HTERT RPE-1 (cell line): Measurements from ENCODE around the gene STK25.

ENCODE experiments used
- in situ Hi-C: fragments of 300-500 bp; cut with MboI; formaldehyde crosslinking; loops from 4 replicates; pipeline ENCODE4 v1.14.3; 2020; ENCODE audit warnings: low sequenced_read_pairs

The STK25 gene

DNA sequence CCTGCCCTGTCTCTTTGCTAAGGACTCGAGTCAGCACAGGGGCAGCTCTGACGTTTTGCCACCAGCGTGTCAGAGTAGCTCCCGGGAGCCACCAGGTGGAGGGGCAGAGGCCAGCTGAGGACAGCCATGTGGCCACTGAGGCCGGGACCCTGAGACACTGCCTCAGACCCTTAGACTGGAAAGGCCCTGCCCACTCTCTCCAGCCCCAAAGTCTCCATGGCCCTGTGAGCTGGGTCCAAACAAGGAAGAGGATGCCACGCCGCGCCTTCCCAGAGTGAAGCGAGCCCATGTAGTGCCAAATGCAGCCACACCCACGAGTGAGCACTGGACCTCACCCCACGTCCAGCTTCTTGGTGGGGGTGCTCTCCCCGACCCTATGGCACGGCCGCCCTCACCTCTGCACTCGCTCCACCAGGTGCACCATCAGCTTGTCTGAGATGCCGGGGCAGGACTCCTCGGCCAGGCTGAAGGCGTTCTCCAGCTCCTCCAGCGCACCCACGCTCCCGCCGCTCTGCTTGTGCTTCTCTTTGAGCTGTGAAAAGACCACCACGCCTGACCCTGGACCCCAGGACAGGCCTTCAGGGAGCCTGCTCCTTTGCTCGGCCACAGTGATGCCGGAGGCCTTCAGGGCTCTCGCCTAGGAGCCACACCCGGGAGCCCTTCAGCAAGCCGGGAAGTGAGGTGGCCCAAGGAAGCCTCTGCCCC, 12.2 kb downstream of the STK25 start:
- in situ Hi-C loops, result no loop called here

DNA sequence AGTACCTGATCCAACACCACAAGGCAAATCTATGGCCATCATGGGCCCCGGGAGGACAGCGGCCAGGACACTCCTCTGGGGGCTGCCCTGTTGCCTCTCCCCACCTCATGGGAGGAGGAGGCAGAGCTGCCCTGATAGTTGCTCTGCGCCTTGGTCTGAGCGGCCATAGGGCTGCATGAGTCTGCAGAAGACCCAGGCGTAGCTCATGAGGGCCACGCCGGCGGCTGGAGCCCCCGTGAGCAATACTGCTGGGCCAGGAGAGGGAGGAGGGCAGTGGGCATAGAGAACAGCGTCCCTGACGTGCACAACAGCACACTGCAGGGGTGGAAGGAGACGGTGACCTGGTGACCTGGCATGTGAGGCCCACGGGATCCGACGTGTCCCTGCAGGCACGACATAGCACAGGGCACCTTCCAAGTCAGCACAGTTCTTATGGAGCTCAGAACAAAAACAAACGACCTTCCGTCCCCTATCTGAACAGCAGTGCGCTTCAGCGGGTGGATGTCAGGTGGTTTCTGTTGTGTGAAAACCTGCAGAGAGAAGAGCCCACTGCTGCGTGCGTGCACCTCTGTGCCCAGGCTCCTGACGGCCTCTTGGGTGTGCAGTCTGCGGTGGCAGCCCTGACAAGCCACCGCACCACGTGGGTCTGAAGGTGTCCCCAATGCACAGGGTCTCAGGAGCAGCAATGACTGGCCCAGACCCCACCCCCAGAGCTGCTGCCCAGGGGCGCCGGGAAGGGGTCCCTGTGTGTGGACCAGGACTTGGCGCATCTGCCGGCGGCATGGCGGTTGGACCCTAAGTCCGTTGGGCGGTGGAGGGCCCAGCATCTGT, 13.0 kb downstream of the STK25 start:
- in situ Hi-C loops, result no loop called here

DNA sequence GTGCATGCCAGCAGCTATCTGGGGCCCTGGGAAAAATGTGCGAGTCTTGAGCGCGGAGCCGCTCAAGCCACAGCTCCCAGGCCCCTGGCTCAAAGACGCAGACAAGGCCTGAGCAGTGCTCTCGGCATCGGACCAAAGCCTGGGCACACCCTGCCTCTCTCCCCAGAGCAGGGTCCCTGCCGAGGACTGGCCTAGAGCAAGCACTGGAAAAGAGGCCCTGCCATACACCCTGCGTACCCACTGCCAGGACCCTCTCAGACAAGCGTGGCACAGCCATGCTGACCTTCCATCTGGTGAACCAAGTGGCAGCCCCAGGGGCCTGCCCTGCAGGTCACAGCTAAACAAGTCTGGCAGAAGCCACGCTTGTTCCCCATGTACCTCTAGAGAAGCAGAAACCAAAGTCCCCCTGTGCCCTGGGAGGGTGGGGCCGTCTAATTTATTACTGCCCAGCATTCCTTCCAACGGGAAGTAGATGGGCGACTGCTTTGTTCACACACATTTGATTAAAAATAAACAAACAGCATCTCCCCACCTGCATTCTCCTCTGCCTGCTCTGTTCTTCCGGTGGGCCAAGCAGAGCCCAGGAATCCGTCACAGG, 14.0 kb downstream of the STK25 start:
- in situ Hi-C loops, result no loop called here

DNA sequence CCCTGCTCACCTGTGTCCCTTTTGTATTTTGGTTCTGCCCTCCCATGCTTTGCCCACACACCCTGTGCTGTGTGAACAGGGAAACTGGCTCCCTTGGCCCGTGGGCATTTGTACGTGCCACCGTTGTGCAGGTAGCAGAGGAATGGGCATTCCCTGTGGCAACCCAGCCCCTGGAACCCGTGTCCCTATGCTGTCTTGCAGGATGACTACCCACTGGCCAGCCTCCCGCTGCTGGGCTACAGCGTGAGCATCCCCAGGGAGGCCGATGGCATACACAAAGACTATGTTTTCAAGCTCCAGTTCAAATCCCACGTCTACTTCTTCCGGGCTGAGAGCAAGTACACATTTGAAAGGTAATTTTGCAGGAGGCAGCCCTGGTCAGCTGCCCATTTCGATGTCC, 15.3 kb downstream of the STK25 start:
- in situ Hi-C loops, result no loop called here

DNA sequence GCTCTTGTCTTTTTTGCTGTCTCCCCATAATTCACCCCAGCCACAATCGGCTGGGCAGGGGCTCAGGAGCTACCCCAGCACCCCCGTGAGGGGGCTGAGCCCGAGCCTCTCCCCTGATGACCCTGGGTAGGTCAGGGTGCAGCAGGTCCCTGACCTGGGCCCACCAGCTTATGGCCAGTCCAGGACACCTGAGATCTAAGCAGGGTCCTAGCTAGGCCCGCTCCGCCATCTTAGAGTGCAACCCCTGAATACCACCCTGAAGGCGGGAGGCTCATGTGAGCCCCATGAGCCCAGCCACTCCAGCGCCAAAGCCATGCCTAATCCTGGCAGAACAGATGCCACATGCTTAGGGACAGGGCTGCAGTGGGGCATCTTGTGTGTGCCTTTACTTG, 16.2 kb downstream of the STK25 start:
- in situ Hi-C loops, result no loop called here

DNA sequence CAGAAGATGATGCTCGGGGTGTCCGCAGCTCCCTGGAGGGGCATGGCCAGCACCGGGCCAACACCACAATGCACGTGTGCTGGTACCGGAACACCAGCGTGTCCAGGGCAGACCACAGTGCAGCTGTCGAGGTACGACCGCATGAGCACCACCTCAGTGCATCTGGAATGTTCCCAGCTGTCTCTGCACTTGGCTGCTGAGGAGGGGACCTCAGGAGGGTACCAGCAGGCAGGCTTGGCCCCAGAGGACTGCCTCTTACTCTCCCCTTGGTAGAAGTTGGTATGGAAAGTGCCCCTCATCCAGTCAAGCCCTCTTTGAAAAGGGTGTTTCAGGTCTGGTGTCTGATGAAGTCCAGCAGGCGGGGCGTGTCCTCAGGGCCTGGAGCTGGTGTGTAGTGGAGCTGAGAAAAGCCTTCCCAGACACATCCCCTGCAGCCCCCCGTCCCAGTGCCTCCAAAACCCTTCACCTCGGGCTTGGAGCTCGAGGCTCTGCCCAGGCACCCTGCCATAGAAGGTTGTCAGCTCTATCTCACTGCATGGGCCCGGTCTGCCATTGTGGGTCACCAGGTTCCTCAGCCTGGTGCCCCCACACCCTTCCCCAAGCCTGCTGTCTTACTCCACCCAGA, 16.7 kb downstream of the STK25 start:
- in situ Hi-C loops, result no loop called here

DNA sequence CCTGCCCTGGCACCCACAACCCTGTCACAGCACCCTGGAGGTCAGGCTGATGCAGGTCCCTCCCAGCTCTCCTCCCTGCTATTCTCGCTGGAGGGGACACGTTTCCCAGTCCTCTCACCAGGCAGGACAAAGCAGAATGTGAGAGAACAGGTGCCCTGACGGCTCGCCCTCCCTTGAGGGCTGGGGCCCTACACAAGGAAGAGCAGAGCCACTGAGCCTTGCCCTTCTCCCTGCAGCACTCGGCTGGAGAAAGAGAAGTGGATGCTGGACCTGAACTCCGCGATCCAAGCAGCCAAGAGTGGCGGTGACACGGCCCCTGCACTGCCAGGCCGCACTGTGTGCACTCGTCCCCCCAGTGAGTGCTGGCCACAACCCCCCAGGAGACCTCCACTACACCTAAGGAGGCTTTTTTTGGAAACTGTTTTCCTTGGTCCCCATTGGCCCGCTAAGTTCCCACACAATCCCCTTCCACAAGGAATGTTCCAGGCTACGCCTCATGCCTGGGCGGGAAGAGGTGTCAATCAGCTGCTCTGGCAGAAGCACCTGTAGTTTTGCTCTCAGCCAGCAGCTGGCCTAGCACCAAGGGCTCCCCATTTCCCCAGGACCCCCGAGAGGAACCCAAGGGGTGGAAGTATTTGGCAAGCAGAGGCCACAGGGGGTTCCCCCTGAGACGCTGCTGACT, 17.4 kb downstream of the STK25 start:
- in situ Hi-C loops, result no loop called here

DNA sequence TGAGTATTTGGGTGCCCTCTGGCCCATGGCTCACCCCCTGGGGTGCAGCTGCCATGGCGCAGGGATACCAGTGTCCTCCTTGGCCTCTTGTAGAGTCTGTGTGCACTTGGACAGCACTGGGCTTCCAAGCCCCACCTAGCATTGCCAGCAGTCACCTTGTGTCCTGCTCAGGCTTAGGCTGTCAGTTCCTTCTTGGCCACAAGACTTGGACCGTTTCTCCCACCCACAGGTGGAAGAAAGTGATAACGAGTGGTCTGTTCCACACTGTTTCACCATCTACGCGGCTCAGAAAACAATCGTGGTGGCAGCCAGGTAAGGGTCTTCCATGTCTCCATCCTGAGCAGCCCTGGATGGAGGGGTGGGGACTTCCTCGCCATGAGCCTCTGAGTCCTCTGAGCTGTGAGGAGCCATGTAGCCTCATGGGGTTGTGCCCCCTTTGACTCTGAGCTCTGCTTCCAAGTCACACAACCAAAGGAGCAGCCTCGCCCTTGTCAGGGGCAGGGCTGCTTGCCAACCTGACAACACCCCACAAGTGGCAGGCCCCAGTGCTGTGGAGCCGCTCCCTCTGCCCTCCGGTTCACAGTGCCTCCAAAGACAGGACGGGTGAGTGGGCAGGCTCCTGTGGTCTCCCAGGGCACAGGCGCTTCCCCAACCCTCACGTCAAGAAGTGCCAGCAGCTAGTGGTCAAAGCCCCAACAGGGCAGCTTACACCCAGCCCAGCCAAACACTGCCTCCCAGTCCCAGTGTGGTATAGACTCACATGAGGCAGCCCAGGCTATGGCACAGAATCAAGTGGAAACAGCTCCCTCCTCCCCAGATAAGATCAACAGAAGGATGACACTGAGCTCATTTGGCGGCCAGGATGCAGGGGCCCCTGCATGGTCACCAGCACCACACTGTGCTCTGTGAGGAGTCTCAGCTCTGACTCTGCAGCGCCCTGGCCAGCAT, 18.4 kb downstream of the STK25 start:
- in situ Hi-C loops, result no loop called here

DNA sequence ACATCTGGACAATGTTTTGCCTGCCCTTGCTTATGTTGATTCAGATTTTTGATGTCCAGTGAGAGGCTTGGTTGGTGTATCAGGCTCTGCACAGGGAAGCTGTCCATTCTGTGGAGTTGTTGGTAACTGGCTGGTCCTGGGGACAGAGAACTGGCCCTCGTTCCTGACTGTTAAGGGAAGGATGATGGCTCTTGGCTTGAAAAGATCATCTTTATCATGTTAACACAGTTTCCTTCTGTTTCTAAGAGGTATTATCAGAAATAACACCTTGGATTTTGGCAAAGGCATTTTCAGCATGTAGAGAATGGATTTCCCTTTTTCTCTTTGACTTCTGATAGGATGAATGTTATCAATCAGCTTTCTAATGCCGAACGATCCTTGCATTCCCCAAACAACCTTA, 19.3 kb downstream of the STK25 start:
- in situ Hi-C loops, result no loop called here

DNA sequence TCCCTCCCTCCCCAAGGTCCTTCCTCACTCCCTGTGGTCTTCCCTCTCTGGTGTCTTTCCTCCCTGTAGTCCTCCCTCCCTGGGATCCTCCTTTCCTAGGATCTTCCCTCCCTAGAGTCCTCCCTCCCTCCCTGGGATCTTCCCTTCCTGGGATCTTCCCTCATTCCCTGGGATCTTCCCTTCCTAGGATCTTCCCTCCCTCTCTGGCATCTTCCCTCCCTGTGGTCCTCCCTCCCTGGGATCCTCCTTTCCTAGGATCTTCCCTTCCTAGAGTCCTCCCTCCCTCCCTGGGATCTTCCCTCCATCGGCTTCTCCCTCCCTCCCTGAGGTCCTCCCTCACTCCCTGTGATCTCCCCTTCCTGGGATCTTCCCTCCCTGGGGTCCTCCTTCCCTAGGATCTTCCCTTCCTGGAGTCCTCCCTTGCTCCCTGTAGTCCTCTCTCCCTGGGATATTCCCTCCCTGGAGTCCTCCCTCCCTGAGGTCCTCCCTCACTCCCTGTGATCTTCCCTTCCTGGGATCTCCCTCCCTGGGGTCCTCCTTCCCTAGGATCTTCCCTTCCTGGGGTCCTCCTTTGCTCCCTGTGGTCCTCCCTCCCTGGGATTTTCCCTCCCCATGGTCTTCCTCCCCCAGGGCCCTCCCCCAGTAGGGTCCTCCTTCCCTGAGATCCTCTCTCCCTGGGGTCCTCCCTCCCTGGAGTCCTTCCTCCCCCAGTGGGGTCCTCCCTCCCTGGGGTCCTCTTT, 23.0 kb downstream of the STK25 start:
- in situ Hi-C loops, result no loop called here

DNA sequence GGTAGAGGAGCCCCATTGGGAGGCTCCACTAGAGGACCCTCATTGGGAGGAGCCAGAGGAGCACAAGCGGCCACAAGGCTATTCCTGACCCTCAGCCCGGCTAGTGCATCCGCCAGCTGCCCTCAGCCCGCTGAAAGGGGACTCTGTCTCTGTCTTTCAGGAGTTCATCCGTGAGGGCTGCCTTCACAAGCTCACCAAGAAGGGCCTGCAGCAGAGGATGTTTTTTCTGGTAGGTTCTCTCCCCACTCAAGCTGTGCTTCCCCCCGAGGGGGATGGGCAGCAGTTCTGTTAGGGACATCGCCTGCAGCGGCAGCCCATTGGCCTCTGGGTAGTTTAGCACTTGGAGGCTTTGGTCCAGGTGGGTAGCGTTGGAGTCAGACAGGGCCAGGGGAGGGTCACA, 25.1 kb downstream of the STK25 start:
- in situ Hi-C loops, result no loop called here

DNA sequence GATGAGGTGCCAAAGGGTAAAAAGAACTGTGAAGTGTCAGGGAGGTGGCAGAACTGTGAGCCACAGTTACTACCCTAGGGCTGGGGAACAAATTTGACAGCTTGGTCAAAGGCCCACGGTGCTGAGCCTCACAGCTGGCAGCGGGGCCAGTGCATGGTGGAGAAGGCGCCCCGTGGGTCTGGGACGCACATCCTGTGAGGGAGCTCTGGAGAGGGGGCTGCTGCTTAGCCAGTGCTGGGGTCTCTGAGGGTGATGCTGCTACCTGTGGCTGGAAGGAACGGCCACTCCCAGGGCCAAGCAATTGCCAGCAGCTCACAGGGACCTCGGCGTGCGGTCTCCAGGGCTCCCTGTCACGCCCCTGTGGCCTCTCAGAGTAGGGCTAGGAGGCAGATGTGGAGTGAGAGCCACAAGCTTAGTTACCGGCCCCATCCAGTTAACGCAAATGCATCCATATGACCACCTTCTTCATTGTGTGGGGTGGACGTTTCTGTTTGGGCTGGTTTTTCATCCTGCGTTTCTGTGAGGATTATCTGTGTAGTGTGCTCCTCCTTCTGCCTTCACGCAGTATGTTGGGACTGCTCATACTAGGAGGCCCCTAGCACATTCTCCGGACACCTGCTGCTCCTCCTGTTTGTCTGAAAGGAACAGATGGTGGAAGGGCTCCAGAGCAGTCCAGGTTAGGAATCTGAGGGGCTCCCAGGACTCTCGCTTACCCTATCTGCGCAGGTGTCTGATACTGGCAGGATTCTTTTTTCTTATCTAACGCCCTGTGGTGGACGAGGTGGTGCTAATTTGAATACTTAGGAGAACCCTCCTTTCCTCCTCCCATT, 26.0 kb downstream of the STK25 start:
- in situ Hi-C loops, result no loop called here

DNA sequence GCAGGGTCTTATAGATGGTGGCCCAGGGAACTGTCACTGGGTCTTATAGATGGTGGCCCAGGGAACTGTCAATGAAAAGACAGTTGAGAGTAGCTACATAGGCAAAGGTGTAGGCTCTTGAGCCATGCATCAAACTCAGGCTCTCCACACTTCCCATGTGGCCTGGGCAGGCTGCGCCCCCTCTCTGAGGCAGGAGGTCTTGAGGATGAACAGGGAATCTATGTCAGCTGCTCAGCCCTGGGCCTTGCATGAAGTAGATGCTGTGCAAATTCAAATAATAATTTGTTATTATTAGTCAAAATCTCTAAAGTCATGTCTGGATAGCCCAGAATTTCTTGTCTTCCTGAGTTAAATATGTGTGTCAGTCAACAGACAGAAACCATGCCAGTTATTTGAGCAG, 26.7 kb downstream of the STK25 start:
- in situ Hi-C loops, result no loop called here

DNA sequence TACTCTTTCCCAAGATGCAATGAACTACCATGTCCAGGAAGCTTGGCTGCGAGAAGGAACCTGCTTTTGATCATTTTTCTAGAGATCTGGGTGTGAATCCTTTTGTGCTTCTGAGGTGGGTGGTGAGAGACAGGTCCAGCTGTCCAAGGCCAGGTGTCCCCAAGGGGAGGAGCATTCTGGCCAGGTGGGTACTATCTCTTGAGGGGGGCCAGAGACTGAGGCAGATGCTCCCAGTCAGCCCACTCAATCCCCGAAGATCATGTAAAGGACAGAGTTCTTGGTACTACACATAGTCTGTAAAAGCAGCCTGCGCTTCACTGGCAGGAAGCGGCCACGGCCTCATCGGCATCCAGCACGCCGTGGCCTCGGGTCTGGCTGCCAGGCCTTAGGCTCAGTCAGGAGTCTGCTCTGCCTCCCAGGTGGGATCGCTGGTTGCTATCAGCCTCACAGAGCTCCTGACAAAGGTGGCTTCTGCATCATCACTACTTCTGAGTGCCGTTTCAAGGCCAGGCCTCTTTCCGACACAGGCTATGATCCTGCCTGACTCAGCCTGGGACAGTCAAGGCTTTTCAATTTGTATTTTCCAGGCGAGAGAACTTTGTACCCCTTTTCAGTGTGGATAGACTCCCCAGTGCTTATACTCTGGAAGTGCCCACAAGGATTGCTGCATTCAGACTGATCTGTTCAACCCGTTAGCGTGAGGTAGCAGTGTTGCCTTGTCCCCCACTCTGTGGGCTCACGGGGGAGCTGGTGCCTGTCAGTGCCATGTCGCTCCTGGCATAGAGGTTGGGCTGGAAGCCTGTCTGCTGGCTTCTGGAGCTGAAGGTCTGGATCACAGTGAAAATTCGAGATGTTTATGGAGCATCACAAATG, 29.1 kb downstream of the STK25 start:
- in situ Hi-C loops, result no loop called here

DNA sequence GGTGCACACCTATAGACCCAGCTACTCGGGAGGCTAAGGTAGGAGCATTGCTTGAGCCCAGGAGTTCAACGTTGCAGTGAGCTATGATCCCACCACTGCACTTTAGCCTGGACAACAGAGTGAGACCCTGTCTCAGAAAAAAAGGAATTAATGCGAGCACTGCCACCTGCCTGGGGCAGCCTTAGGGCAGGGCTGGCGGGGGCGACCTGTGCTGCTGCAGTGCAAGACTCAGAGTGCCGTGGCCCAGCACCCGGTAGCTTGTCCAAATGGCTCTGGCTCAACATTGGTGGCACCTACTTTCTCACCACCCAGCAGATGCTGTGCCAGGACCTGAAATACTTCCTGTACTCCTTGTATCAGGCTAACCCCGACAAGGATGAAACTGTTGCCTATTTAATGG, 30.2 kb downstream of the STK25 start:
- in situ Hi-C loops, result no loop called here

DNA sequence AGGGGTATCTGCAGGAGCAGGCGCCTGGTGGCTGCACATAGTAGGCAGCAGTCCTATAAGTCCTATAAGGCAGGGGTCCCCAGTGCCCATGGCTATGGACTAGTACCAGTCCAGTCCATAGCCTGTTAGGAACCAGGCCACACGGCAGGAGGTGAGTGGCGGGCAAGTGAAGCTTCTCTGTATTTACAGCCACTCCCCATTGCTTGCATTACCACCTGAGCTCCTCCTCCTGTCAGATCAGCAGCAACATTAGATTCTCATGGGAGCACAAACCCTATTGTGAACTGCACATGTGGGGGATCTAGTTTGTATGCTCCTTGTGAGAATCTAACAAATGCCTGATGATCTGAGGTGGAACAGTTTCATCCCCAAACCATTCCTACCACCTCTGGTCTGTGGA, 33.1 kb downstream of the STK25 start:
- in situ Hi-C loops, result no loop called here

DNA sequence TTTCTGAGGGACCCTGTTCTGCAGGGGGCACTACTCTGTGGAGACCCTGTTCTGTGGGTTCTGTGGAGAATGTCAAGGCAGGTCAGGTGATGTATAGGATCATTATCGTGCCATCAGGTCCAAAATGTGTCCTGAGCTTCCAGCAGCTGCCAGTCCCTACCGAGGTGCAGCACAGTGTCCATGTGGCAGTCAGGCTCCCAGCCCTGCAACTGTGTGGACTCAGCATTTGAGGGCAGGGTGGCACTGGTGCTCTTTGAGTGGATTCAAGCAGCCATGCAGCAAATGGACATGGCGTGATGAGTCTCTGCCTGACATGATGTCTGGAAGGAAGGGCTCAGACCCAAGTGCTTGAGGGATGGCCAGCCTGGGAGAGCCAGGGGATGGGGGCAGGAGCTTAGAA, 35.0 kb downstream of the STK25 start:
- in situ Hi-C loops, result no loop called here

DNA sequence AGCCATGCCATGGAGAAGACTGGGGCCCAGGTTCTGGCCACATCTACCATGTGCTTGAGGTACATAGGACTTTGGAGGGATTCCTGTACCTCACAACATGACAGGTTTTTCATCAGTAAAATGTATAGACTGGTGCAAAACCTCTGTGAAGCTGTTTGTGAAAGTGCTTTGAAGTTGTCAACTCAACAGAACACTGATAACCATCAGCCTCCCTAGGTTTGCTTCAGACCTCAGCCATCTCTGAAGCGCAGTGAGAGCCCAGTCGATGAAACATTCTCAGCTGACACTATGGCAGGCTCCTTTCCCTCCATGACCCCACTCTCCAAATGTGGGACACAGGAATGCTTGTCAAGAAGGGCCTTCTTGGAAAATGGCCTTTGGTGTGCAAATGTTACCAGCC, 38.6 kb downstream of the STK25 start:
- in situ Hi-C loops, result no loop called here
